ENCODE results near the gene BABAM1. TPM values are rescaled to one million over a fixed set of nuclear protein-coding genes. Genes with fewer than 3 reads are reported as not detected.

BABAM1 gene
- total RNA-seq, 2 experiments from 2014 or later, result 56.2 to 63.5 TPM

DNA sequence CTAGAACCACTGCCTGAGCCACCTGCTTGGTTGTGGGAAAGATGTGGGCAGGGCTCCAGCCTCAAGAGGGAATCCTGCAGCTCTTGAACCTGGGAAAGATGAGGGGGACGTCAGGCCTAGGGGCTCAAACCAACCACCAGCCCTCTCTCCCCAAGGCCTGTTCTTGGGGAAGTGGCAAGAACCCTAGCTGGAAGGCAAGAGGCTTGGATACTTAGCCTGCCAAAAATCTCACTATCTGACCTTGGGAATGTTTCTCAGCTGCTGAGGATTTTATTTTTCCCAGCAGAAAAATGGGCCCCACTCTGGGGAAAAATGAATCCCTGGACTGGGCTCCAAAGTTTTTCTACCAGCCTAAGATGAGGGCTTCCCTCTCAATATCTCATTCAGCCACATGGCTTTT, 7.3 kb upstream of the BABAM1 start:
- DNase-seq (no peak), ATAC-seq (ENCODE audit: poor library complexity) (no peak)
- Mint-ChIP-seq H3K27ac (no peak overlapping the region), H3K4me1 (ENCODE audit: low read depth) (peaks cover 5% of the 10 kb centered on the region), H3K36me3 (ENCODE audit: low read depth) (no peaks in the 10 kb centered on the region), H3K27me3 (no peaks in the 10 kb centered on the region), H3K4me3 (no peak overlapping the region), H3K9me3 (no peaks in the 10 kb centered on the region)
- TF ChIP-seq, protein P1, sequence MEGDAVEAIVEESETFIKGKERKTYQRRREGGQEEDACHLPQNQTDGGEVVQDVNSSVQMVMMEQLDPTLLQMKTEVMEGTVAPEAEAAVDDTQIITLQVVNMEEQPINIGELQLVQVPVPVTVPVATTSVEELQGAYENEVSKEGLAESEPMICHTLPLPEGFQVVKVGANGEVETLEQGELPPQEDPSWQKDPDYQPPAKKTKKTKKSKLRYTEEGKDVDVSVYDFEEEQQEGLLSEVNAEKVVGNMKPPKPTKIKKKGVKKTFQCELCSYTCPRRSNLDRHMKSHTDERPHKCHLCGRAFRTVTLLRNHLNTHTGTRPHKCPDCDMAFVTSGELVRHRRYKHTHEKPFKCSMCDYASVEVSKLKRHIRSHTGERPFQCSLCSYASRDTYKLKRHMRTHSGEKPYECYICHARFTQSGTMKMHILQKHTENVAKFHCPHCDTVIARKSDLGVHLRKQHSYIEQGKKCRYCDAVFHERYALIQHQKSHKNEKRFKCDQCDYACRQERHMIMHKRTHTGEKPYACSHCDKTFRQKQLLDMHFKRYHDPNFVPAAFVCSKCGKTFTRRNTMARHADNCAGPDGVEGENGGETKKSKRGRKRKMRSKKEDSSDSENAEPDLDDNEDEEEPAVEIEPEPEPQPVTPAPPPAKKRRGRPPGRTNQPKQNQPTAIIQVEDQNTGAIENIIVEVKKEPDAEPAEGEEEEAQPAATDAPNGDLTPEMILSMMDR (IDR thresholded peaks at IDR 0.05), result no peak
- Histone ChIP-seq H3K4me1 (ENCODE audit: insufficient read depth, low read length) (peaks cover 14% of the 10 kb centered on the region), H3K4me3 (ENCODE audit: low read length) (no peak overlapping the region), H3K36me3 (ENCODE audit: insufficient read depth, low read length) (no peaks in the 10 kb centered on the region), H3K27me3 (ENCODE audit: control insufficient read depth in 1 of 2, insufficient read depth in 2 of 2, low read length in 2 of 2) (no peaks in the 10 kb centered on the region), H3K27ac (ENCODE audit: low read depth in 1 of 2, low read length in 2 of 2) (no peak overlapping the region), H3K9me3 (ENCODE audit: control insufficient read depth in 1 of 2, insufficient read depth in 1 of 2, low read length in 2 of 2) (no peaks in the 10 kb centered on the region)
- intact Hi-C loops (cut with DNase I, micrococcal nuclease), result loop anchor here (1.0 to 10.0 kb wide), 4 partner anchors 23 to 207 kb away; no protein-coding TSS in a partner anchor
- CTCF ChIA-PET, result interaction anchor here (0.7 to 3.0 kb wide), 8 partner anchors 10 to 177 kb away, joined by 3 to 21 read pairs (median 3); partner anchors contain the start of genes ANKLE1, DDA1 and USE1
- POLR2A ChIA-PET, result no interaction called here

DNA sequence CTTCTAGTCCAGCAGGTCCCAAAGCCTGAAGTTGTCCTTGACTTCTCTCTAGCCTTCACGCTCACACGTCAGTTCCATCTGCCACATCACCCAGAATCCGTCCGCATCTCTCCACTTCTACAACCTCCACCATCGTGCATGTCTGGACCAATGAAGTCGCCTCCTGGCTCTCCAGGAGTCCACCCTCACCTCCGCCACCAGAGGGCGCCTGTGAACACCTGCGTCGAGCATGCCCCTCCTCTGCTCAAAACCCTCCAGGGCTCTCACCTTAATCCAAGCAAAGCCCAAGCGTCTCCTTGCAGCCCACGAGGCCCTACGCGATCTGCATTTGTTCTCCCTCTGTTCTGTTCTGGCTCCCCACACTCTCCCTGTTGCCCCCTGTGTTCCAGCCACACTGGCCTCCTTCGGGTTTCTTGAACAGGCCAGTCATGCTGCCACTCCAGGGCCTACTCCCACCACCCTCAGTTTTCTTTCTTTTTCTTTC, 6.4 kb upstream of the BABAM1 start:
- Mint-ChIP-seq H3K27ac (no peak overlapping the region), H3K4me1 (ENCODE audit: low read depth) (peaks cover 5% of the 10 kb centered on the region), H3K4me3 (no peak overlapping the region), H3K9me3 (no peaks in the 10 kb centered on the region), H3K27me3 (no peaks in the 10 kb centered on the region), H3K36me3 (ENCODE audit: low read depth) (no peaks in the 10 kb centered on the region)
- peaks cover 18% of the 10 kb centered on the region for H3K4me1 ChIP-seq (ENCODE audit: insufficient read depth, low read length)
- TF ChIP-seq, protein P1 (IDR thresholded peaks at IDR 0.05), result peak; percentile 88
- DNase-seq, result peak; percentile 83 to 94 (median 89)
- ATAC-seq (ENCODE audit: poor library complexity), result peak; percentile 100
- no peak overlapping the region for H3K4me3 ChIP-seq (ENCODE audit: low read length)
- no peaks in the 10 kb centered on the region for H3K36me3 ChIP-seq (ENCODE audit: insufficient read depth, low read length)
- no peaks in the 10 kb centered on the region for H3K9me3 ChIP-seq (ENCODE audit: control insufficient read depth in 1 of 2, insufficient read depth in 1 of 2, low read length in 2 of 2)
- no peak overlapping the region for H3K27ac ChIP-seq (ENCODE audit: low read depth in 1 of 2, low read length in 2 of 2)
- POLR2A ChIA-PET, result no interaction called here
- intact Hi-C loops (cut with DNase I, micrococcal nuclease), result loop anchor here (1.0 to 10.0 kb wide), 4 partner anchors 22 to 206 kb away; no protein-coding TSS in a partner anchor
- no peaks in the 10 kb centered on the region for H3K27me3 ChIP-seq (ENCODE audit: control insufficient read depth in 1 of 2, insufficient read depth in 2 of 2, low read length in 2 of 2)
- CTCF ChIA-PET, result interaction anchor here (0.7 to 3.0 kb wide), 10 partner anchors 11 to 178 kb away, joined by 3 to 21 read pairs (median 3); partner anchors contain the start of genes ANKLE1, DDA1 and USE1

GRCh38 chr19:17262557-17262956, 4.7 kb upstream of the BABAM1 start:
- ChIA-PET POLR2A (no interaction called here), CTCF (interaction anchor here (0.7 kb wide), 1 partner anchor 11 kb away, joined by 3 read pairs; no protein-coding TSS in a partner anchor)
- Histone ChIP-seq H3K4me3 (ENCODE audit: low read length) (no peak overlapping the region), H3K27ac (ENCODE audit: low read depth in 1 of 2, low read length in 2 of 2) (no peak overlapping the region), H3K36me3 (ENCODE audit: insufficient read depth, low read length) (no peaks in the 10 kb centered on the region), H3K4me1 (ENCODE audit: insufficient read depth, low read length) (peaks cover 31% of the 10 kb centered on the region), H3K9me3 (ENCODE audit: control insufficient read depth in 1 of 2, insufficient read depth in 1 of 2, low read length in 2 of 2) (no peaks in the 10 kb centered on the region), H3K27me3 (ENCODE audit: control insufficient read depth in 1 of 2, insufficient read depth in 2 of 2, low read length in 2 of 2) (no peaks in the 10 kb centered on the region)
- no peak overlapping the region for H3K4me3 Mint-ChIP-seq
- H3K9me3 Mint-ChIP-seq, result no peaks in the 10 kb centered on the region
- H3K27me3 Mint-ChIP-seq, result no peaks in the 10 kb centered on the region
- H3K27ac Mint-ChIP-seq, result no peak overlapping the region
- TF ChIP-seq, protein P1 (IDR thresholded peaks at IDR 0.05), result no peak
- peaks cover 14% of the 10 kb centered on the region for H3K4me1 Mint-ChIP-seq (ENCODE audit: low read depth)
- DNase-seq (no peak), ATAC-seq (ENCODE audit: poor library complexity) (no peak)
- peaks cover 6% of the 10 kb centered on the region for H3K36me3 Mint-ChIP-seq (ENCODE audit: low read depth)
- intact Hi-C loops (cut with DNase I, micrococcal nuclease), result loop anchor here in 1 of 2 experiments (5.0 to 10.0 kb wide), 2 partner anchors 122 to 205 kb away; no protein-coding TSS in a partner anchor

Measured in CD4-positive, alpha-beta T cell (primary cell).